ENCODE measurements around the gene SLC9B2.
"Not testable (repeated sequence)": the region's sequence is repeated elsewhere in the genome, so short reads cannot be mapped to it uniquely, and the experiment has no call there.

Gene SLC9B2

GRCh38 chr4:102994803-102995202 is 81.8 kb downstream of the SLC9B2 start:
- DNase-seq, result no peak
- Mint-ChIP-seq H3K4me3 (no peak overlapping the region), H3K36me3 (ENCODE audit: low read depth) (peaks cover 6% of the 10 kb centered on the region), H3K9me3 (peaks cover 15% of the 10 kb centered on the region), H3K27me3 (ENCODE audit: low read depth, poor library complexity) (peaks cover 7% of the 10 kb centered on the region), H3K27ac (no peak overlapping the region), H3K4me1 (no peaks in the 10 kb centered on the region)
- no peak for TF ChIP-seq CTCF (IDR thresholded peaks at IDR 0.05)

- not testable (repeated sequence) for H3K4me1 Mint-ChIP-seq; H3K27me3 Mint-ChIP-seq (ENCODE audit: low read depth, poor library complexity); H3K36me3 Mint-ChIP-seq (ENCODE audit: low read depth); H3K4me3 Mint-ChIP-seq; H3K27ac Mint-ChIP-seq; DNase-seq
- peaks cover 15% of the 10 kb centered on the region for H3K9me3 Mint-ChIP-seq
Observed at GRCh38 chr4:102993985-102994384, 82.6 kb downstream of the SLC9B2 start.

GRCh38 chr4:102988429-102989020 is 88.0 kb downstream of the SLC9B2 start:
- H3K27me3 Mint-ChIP-seq (ENCODE audit: low read depth, poor library complexity), result peaks cover 3% of the 10 kb centered on the region
- H3K4me1 Mint-ChIP-seq, result no peaks in the 10 kb centered on the region
- DNase-seq, result no peak
- no peak overlapping the region for H3K27ac Mint-ChIP-seq
- no peak overlapping the region for H3K4me3 Mint-ChIP-seq
- peaks cover 5% of the 10 kb centered on the region for H3K9me3 Mint-ChIP-seq
- no peaks in the 10 kb centered on the region for H3K36me3 Mint-ChIP-seq (ENCODE audit: low read depth)
- TF ChIP-seq CTCF (IDR thresholded peaks at IDR 0.05), result no peak

- Mint-ChIP-seq H3K27ac (no peak overlapping the region), H3K4me1 (no peaks in the 10 kb centered on the region), H3K4me3 (no peak overlapping the region), H3K36me3 (ENCODE audit: low read depth) (no peaks in the 10 kb centered on the region), H3K9me3 (peaks cover 8% of the 10 kb centered on the region), H3K27me3 (ENCODE audit: low read depth, poor library complexity) (peaks cover 5% of the 10 kb centered on the region)
- TF ChIP-seq CTCF (IDR thresholded peaks at IDR 0.05), result no peak
- DNase-seq, result no peak
Observed at GRCh38 chr4:102981005-102981404, 95.6 kb downstream of the SLC9B2 start.

Measured in nephron progenitor cell (in vitro differentiated cells).